Uterus (tissue), 2 donors: ENCODE results near the gene TRIO.

Source experiments
- POLR2A ChIP-seq, 2 donors: fragments of 450-650 bp; IDR thresholded peaks; one replicate each; pipeline ENCODE4 v1.6.1; 2016; ENCODE audit warnings: antibody characterized with exemption in 2 of 2, mild to moderate bottlenecking in 1 of 2, moderate library complexity in 1 of 2
- TF ChIP-seq, protein P1 (sequence below), 4 experiments: fragments of 200-600 bp in 2 of 4; fragments of 450-650 bp in 2 of 4; sonication (generic) in 2 of 4; IDR thresholded peaks; one replicate each; pipeline ENCODE4 v1.5.1; 2016 to 2019; ENCODE audit warnings: antibody characterized with exemption in 4 of 4, mild to moderate bottlenecking in 2 of 4, moderate library complexity in 1 of 4

DNA sequence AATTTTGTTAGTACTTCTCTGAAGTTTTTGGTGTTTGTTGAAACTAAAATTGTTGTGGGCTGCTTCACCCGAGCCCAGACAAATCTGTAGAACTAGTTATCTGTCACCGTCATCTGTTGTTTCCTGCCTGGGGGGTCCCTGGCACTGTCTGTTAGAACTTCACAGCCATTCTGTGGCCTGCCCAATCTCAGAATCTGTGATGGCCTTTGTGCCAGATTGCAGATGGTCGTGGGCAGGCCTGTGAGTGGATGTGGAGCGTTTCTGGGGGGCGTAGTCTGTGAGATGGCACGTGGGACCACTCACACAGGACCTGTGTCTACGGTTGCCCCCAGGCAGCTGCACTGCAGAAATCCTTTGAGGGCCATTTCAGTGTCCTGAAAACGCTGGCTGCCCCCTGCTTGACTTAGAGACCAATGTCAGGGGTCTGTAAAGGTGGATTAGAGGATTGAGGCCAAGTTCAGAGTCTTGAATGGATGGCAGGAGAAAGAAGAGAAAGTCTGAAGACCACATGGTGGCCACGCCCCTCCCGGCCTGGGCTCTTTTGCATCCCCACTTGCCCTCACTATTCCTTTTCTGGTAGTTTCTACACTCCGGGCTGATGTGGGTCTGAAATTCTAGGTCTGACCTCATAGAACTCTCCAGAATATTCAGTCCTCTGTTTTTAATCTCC is 38.3 kb downstream of the TRIO start:
- TF ChIP-seq, protein P1, sequence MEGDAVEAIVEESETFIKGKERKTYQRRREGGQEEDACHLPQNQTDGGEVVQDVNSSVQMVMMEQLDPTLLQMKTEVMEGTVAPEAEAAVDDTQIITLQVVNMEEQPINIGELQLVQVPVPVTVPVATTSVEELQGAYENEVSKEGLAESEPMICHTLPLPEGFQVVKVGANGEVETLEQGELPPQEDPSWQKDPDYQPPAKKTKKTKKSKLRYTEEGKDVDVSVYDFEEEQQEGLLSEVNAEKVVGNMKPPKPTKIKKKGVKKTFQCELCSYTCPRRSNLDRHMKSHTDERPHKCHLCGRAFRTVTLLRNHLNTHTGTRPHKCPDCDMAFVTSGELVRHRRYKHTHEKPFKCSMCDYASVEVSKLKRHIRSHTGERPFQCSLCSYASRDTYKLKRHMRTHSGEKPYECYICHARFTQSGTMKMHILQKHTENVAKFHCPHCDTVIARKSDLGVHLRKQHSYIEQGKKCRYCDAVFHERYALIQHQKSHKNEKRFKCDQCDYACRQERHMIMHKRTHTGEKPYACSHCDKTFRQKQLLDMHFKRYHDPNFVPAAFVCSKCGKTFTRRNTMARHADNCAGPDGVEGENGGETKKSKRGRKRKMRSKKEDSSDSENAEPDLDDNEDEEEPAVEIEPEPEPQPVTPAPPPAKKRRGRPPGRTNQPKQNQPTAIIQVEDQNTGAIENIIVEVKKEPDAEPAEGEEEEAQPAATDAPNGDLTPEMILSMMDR (IDR thresholded peaks at IDR 0.05): no peak
- TF ChIP-seq POLR2A (IDR thresholded peaks at IDR 0.05): no peak
